ENCODE data around the gene CACNG3.
"Not testable (repeated sequence)": the region's sequence is repeated elsewhere in the genome, so short reads cannot be mapped to it uniquely, and the experiment has no call there.

Gene CACNG3

GRCh38 chr16:24332582-24333090 lies 76.5 kb downstream of the CACNG3 start:
- no peak for DNase-seq (ENCODE audit: low read depth)

- DNase-seq (ENCODE audit: low read depth), result no peak
These were observed 80.4 kb downstream of the CACNG3 start for GRCh38 chr16:24336491-24336890.

GRCh38 chr16:24337013-24337412 lies 80.9 kb downstream of the CACNG3 start:
- DNase-seq (ENCODE audit: low read depth), result no peak

- not testable (repeated sequence) for DNase-seq (ENCODE audit: low read depth)
These were observed 87.7 kb downstream of the CACNG3 start for GRCh38 chr16:24343829-24344228.

GRCh38 chr16:24344784-24345183 lies 88.6 kb downstream of the CACNG3 start:
- no peak for DNase-seq (ENCODE audit: low read depth)

GRCh38 chr16:24345704-24346103 lies 89.6 kb downstream of the CACNG3 start:
- no peak for DNase-seq (ENCODE audit: low read depth)

- no peak for DNase-seq (ENCODE audit: low read depth)
These were observed 90.6 kb downstream of the CACNG3 start for GRCh38 chr16:24346734-24347133.

GRCh38 chr16:24347556-24347955 lies 91.4 kb downstream of the CACNG3 start:
- no peak for DNase-seq (ENCODE audit: low read depth)

- DNase-seq (ENCODE audit: low read depth), result no peak
These were observed 92.6 kb downstream of the CACNG3 start for GRCh38 chr16:24348545-24349290.

GRCh38 chr16:24349320-24349719 lies 93.2 kb downstream of the CACNG3 start:
- DNase-seq (ENCODE audit: low read depth), result no peak

- DNase-seq (ENCODE audit: low read depth), result no peak
These were observed 96.6 kb downstream of the CACNG3 start for GRCh38 chr16:24352746-24353145.

GRCh38 chr16:24353622-24354021 lies 97.5 kb downstream of the CACNG3 start:
- no peak for DNase-seq (ENCODE audit: low read depth)

- DNase-seq (ENCODE audit: low read depth), result no peak
These were observed 101.4 kb downstream of the CACNG3 start for GRCh38 chr16:24357511-24357910.

GRCh38 chr16:24358117-24358516 lies 102.0 kb downstream of the CACNG3 start:
- no peak for DNase-seq (ENCODE audit: low read depth)

GRCh38 chr16:24359490-24359889 lies 103.4 kb downstream of the CACNG3 start:
- no peak for DNase-seq (ENCODE audit: low read depth)

- no peak for DNase-seq (ENCODE audit: low read depth)
These were observed 104.8 kb downstream of the CACNG3 start for GRCh38 chr16:24360936-24361335.

- DNase-seq (ENCODE audit: low read depth), result no peak
These were observed 108.5 kb downstream of the CACNG3 start for GRCh38 chr16:24364596-24364995.

GRCh38 chr16:24367186-24367710 lies 111.1 kb downstream of the CACNG3 start:
- no peak for DNase-seq (ENCODE audit: low read depth)

- DNase-seq (ENCODE audit: low read depth), result no peak
These were observed 116.7 kb downstream of the CACNG3 start for GRCh38 chr16:24372824-24373223.

- no peak for DNase-seq (ENCODE audit: low read depth)
These were observed 122.9 kb downstream of the CACNG3 start for GRCh38 chr16:24378999-24379398.

- no peak for DNase-seq (ENCODE audit: low read depth)
These were observed 125.5 kb downstream of the CACNG3 start for GRCh38 chr16:24381470-24382118.

- DNase-seq (ENCODE audit: low read depth), result no peak
These were observed 126.8 kb downstream of the CACNG3 start for GRCh38 chr16:24382762-24383407.

GRCh38 chr16:24394341-24394740 lies 138.2 kb downstream of the CACNG3 start:
- DNase-seq (ENCODE audit: low read depth), result no peak
